Skeletal muscle cell (primary cell): ENCODE measurements around the gene IMMP2L.

ENCODE experiments used
- DNase-seq: peaks from one replicate; pipeline ENCODE4 v3.0.0-alpha.2; 2010; ENCODE audit warnings: low read depth
- H3K4me3 ChIP-seq: 2 replicates; pipeline ENCODE4 v1.5.1; 2011; ENCODE audit warnings: low read depth, mild to moderate bottlenecking, control low read depth, low read length, moderate library complexity

Gene IMMP2L

GRCh38 chr7:110890101-110890500 lies 672.2 kb downstream of the IMMP2L start:
- DNase-seq = no peak
- H3K4me3 ChIP-seq = no peak overlapping the region

GRCh38 chr7:110889335-110889734 lies 673.0 kb downstream of the IMMP2L start:
- H3K4me3 ChIP-seq = no peak overlapping the region
- no peak for DNase-seq

GRCh38 chr7:110888641-110889040 lies 673.7 kb downstream of the IMMP2L start:
- no peak for DNase-seq

GRCh38 chr7:110885474-110885873 lies 676.8 kb downstream of the IMMP2L start:
- no peak for DNase-seq

More at GRCh38 chr7:110888641-110889040, 673.7 kb downstream of the IMMP2L start:
- no peak overlapping the region for H3K4me3 ChIP-seq

GRCh38 chr7:110881721-110882120 lies 680.6 kb downstream of the IMMP2L start:
- H3K4me3 ChIP-seq = no peak overlapping the region
- DNase-seq = peak; percentile 42

More at GRCh38 chr7:110885474-110885873, 676.8 kb downstream of the IMMP2L start:
- H3K4me3 ChIP-seq = no peak overlapping the region

GRCh38 chr7:110880971-110881370 lies 681.3 kb downstream of the IMMP2L start:
- no peak for DNase-seq
- H3K4me3 ChIP-seq = no peak overlapping the region

GRCh38 chr7:110877016-110877415 lies 685.3 kb downstream of the IMMP2L start:
- DNase-seq = peak; percentile 39
- no peak overlapping the region for H3K4me3 ChIP-seq

- no peak overlapping the region for H3K4me3 ChIP-seq
- no peak for DNase-seq
These were observed 686.9 kb downstream of the IMMP2L start for GRCh38 chr7:110875346-110875745.

- no peak overlapping the region for H3K4me3 ChIP-seq
- DNase-seq = no peak
These were observed 690.4 kb downstream of the IMMP2L start for GRCh38 chr7:110871856-110872255.

GRCh38 chr7:110870926-110871325 lies 691.4 kb downstream of the IMMP2L start:
- no peak for DNase-seq
- H3K4me3 ChIP-seq = no peak overlapping the region

- DNase-seq = no peak
- no peak overlapping the region for H3K4me3 ChIP-seq
These were observed 693.8 kb downstream of the IMMP2L start for GRCh38 chr7:110868458-110868857.

- no peak for DNase-seq
- no peak overlapping the region for H3K4me3 ChIP-seq
These were observed 694.5 kb downstream of the IMMP2L start for GRCh38 chr7:110867771-110868170.

- DNase-seq = no peak
These were observed 699.0 kb downstream of the IMMP2L start for GRCh38 chr7:110863258-110863657.

GRCh38 chr7:110861163-110861562 lies 701.1 kb downstream of the IMMP2L start:
- no peak for DNase-seq

More at GRCh38 chr7:110863258-110863657, 699.0 kb downstream of the IMMP2L start:
- H3K4me3 ChIP-seq = no peak overlapping the region

GRCh38 chr7:110857106-110857505 lies 705.2 kb downstream of the IMMP2L start:
- no peak overlapping the region for H3K4me3 ChIP-seq

More at GRCh38 chr7:110861163-110861562, 701.1 kb downstream of the IMMP2L start:
- no peak overlapping the region for H3K4me3 ChIP-seq

GRCh38 chr7:110856704-110857103 lies 705.6 kb downstream of the IMMP2L start:
- DNase-seq = no peak
- no peak overlapping the region for H3K4me3 ChIP-seq

More at GRCh38 chr7:110857106-110857505, 705.2 kb downstream of the IMMP2L start:
- DNase-seq = no peak

- H3K4me3 ChIP-seq = no peak overlapping the region
- DNase-seq = no peak
These were observed 707.6 kb downstream of the IMMP2L start for GRCh38 chr7:110854651-110855050.

GRCh38 chr7:110854166-110854565 lies 708.1 kb downstream of the IMMP2L start:
- DNase-seq = no peak
- no peak overlapping the region for H3K4me3 ChIP-seq

GRCh38 chr7:110853263-110853662 lies 709.0 kb downstream of the IMMP2L start:
- no peak for DNase-seq
- H3K4me3 ChIP-seq = no peak overlapping the region

GRCh38 chr7:110852156-110852940 lies 709.9 kb downstream of the IMMP2L start:
- H3K4me3 ChIP-seq = no peak overlapping the region
- no peak for DNase-seq

- no peak overlapping the region for H3K4me3 ChIP-seq
- no peak for DNase-seq
These were observed 712.1 kb downstream of the IMMP2L start for GRCh38 chr7:110850224-110850623.
